Neural crest cell (in vitro differentiated cells): ENCODE measurements around the gene RCE1. TPM values are rescaled to one million over a fixed set of nuclear protein-coding genes. Genes with fewer than 3 reads are reported as not detected.

Experiments used
- DNase-seq: peaks from one replicate; pipeline ENCODE4 v3.0.0; 2021; ENCODE audit warnings: low read depth, mixed read lengths, low spot score
- H3K27ac Mint-ChIP-seq: one replicate; pipeline ENCODE4 v1.8.0; 2021; ENCODE audit warnings: mild to moderate bottlenecking, mixed read lengths; ENCODE audit not compliant: unreplicated experiment
- H3K27me3 Mint-ChIP-seq: 2 replicates; pipeline ENCODE4 v1.8.0; 2021; ENCODE audit warnings: low read depth, mild to moderate bottlenecking, mixed read lengths
- H3K36me3 Mint-ChIP-seq: 2 replicates; pipeline ENCODE4 v1.8.0; 2021; ENCODE audit warnings: low read depth, mild to moderate bottlenecking, mixed read lengths
- H3K4me1 Mint-ChIP-seq: 2 replicates; pipeline ENCODE4 v1.8.0; 2021; ENCODE audit warnings: mixed read lengths
- H3K4me3 Mint-ChIP-seq: one replicate; pipeline ENCODE4 v1.8.0; 2021; ENCODE audit warnings: mild to moderate bottlenecking, mixed read lengths
- H3K9me3 Mint-ChIP-seq: 2 replicates; pipeline ENCODE4 v1.8.0; 2021; ENCODE audit warnings: mixed read lengths
- CTCF ChIP-seq: fragments of 200-600 bp; sonication (generic); conservative IDR thresholded peaks from 2 replicates; pipeline ENCODE4 v1.5.0; 2021; ENCODE audit warnings: antibody characterized with exemption, mild to moderate bottlenecking
- total RNA-seq: library from RNA; stranded (reverse); gene quantifications from 2 replicates; pipeline ENCODE4 v1.2.1, GENCODE V29; 2021

RCE1 gene
- total RNA-seq, 1 donor from 2014 or later = 35.8 TPM

GRCh38 chr11:66845876-66846212 lies 2.6 kb downstream of the RCE1 start:
- Mint-ChIP-seq H3K4me3 (peak overlapping the region; percentile 97), H3K4me1 (peaks cover 15% of the 10 kb centered on the region), H3K9me3 (no peaks in the 10 kb centered on the region), H3K36me3 (no peaks in the 10 kb centered on the region), H3K27ac (no peak overlapping the region), H3K27me3 (no peaks in the 10 kb centered on the region)
- no peak for TF ChIP-seq CTCF
- no peak for DNase-seq

GRCh38 chr11:66846671-66847091 lies 3.4 kb downstream of the RCE1 start:
- no peak overlapping the region for H3K27ac Mint-ChIP-seq
- no peaks in the 10 kb centered on the region for H3K27me3 Mint-ChIP-seq
- no peak for TF ChIP-seq CTCF

GRCh38 chr11:66847461-66848232 lies 4.4 kb downstream of the RCE1 start:
- H3K27ac Mint-ChIP-seq = no peak overlapping the region
- peaks cover 9% of the 10 kb centered on the region for H3K4me1 Mint-ChIP-seq
- no peaks in the 10 kb centered on the region for H3K9me3 Mint-ChIP-seq
- no peak for TF ChIP-seq CTCF
- no peaks in the 10 kb centered on the region for H3K27me3 Mint-ChIP-seq
- peaks cover 2% of the 10 kb centered on the region for H3K36me3 Mint-ChIP-seq
- no peak for DNase-seq
- H3K4me3 Mint-ChIP-seq = peak overlapping the region; percentile 49

More at GRCh38 chr11:66846671-66847091, 3.4 kb downstream of the RCE1 start:
- no peak for DNase-seq
- Mint-ChIP-seq H3K4me3 (peak overlapping the region; percentile 81), H3K4me1 (peaks cover 15% of the 10 kb centered on the region), H3K9me3 (no peaks in the 10 kb centered on the region), H3K36me3 (no peaks in the 10 kb centered on the region)

GRCh38 chr11:66848671-66849500 lies 5.6 kb downstream of the RCE1 start:
- H3K4me1 Mint-ChIP-seq = peaks cover 7% of the 10 kb centered on the region
- no peak overlapping the region for H3K27ac Mint-ChIP-seq
- H3K27me3 Mint-ChIP-seq = no peaks in the 10 kb centered on the region
- H3K9me3 Mint-ChIP-seq = no peaks in the 10 kb centered on the region
- H3K36me3 Mint-ChIP-seq = peaks cover 2% of the 10 kb centered on the region
- DNase-seq = no peak
- peak overlapping the region; percentile 49 for H3K4me3 Mint-ChIP-seq
- TF ChIP-seq CTCF = no peak

GRCh38 chr11:66849501-66850234 lies 6.4 kb downstream of the RCE1 start:
- Mint-ChIP-seq H3K27ac (no peak overlapping the region), H3K27me3 (no peaks in the 10 kb centered on the region), H3K9me3 (no peaks in the 10 kb centered on the region), H3K36me3 (peaks cover 2% of the 10 kb centered on the region), H3K4me3 (no peak overlapping the region), H3K4me1 (no peaks in the 10 kb centered on the region)
- no peak for DNase-seq
- no peak for TF ChIP-seq CTCF
